HepG2 (cell line): ENCODE data around the gene PRR36. TPM values are rescaled to one million over a fixed set of nuclear protein-coding genes. Genes with fewer than 3 reads are reported as not detected.

ENCODE experiments used
- GABPA ChIP-seq, 2 experiments: IDR thresholded peaks; 2 replicates each; pipeline ENCODE4 v1.6.1; 2011 to 2016; ENCODE audit warnings: low read depth in 2 of 2, low read length in 1 of 2, missing biosample characterization in 1 of 2, missing genetic modification characterization in 1 of 2
- HES4 ChIP-seq: sonication (generic); formaldehyde crosslinking; IDR thresholded peaks from 2 replicates; pipeline ENCODE4 v1.9.0; 2021; ENCODE audit warnings: mild to moderate bottlenecking, missing genetic modification reagents, borderline replicate concordance
- NR2F1 ChIP-seq, 2 experiments: fragments of 450-650 bp in 1 of 2; formaldehyde crosslinking in 1 of 2; IDR thresholded peaks; 2 replicates each; pipeline versions ENCODE4 v1.5.0 to v1.6.1; 2016 to 2020; ENCODE audit warnings: mild to moderate bottlenecking in 1 of 2, missing compliant biosample characterization in 1 of 2, missing genetic modification reagents in 1 of 2, moderate library complexity in 1 of 2
- NR2F6 ChIP-seq, 2 experiments: IDR thresholded peaks; 2 replicates each; pipeline ENCODE4 v1.6.1; 2016; ENCODE audit warnings: antibody characterized with exemption in 1 of 2, mild to moderate bottlenecking in 1 of 2
- POLR2A ChIP-seq, 2 experiments: IDR thresholded peaks; 2 replicates each; pipeline ENCODE4 v1.6.1; 2011; ENCODE audit warnings: low read depth in 2 of 2, low read length in 2 of 2, mild to moderate bottlenecking in 1 of 2, moderate library complexity in 1 of 2; ENCODE audit not compliant: insufficient read depth in 1 of 2
- TCF12 ChIP-seq, 2 experiments: fragments of 450-650 bp in 1 of 2; sonication (generic) in 1 of 2; formaldehyde crosslinking in 1 of 2; IDR thresholded peaks; 2 replicates each; pipeline versions ENCODE4 v1.6.1 to v1.8.0; 2017 to 2022; ENCODE audit warnings: antibody characterized with exemption in 1 of 2, mild to moderate bottlenecking in 1 of 2, missing genetic modification reagents in 1 of 2, moderate library complexity in 1 of 2
- ZNF878 ChIP-seq: sonication (generic); formaldehyde crosslinking; IDR thresholded peaks from 2 replicates; pipeline ENCODE4 v1.8.1; 2023; ENCODE audit warnings: mild to moderate bottlenecking, missing genetic modification reagents, moderate library complexity
- polyA plus RNA-seq, 8 experiments: library from polyadenylated mRNA; depleted of rRNA in 3 of 8; stranded (reverse) in 7 of 8; unstranded in 1 of 8; fragments of >200 nt; fragmentation: Illumina TruSeq in 4 of 8; extraction: Trizol in 4 of 8; gene quantifications; 2 replicates each; pipeline versions ENCODE4 v1.2.1 to v1.2.3, GENCODE V29; 2011 to 2016; ENCODE audit warnings: low read depth in 4 of 8, missing spikeins in 1 of 8, mixed read lengths in 1 of 8; ENCODE audit not compliant: insufficient read depth in 1 of 8
- total RNA-seq, 5 experiments: library from RNA; depleted of rRNA; stranded (reverse); fragments of >200 nt; fragmentation: Illumina TruSeq; extraction: Trizol; gene quantifications; 2 replicates each; pipeline ENCODE4 v1.2.3, GENCODE V29; 2016; ENCODE audit warnings: low read depth in 1 of 5
- TF ChIP-seq, protein P1 (sequence below): sonication (generic); formaldehyde crosslinking; IDR thresholded peaks from one replicate; pipeline ENCODE4 v1.5.1; 2020; ENCODE audit warnings: mild to moderate bottlenecking, missing genetic modification reagents; ENCODE audit errors: not compliant biosample characterization
- TF ChIP-seq, protein P2 (sequence below): sonication (generic); formaldehyde crosslinking; IDR thresholded peaks from 2 replicates; pipeline ENCODE4 v1.5.1; 2020; ENCODE audit warnings: missing genetic modification reagents, mild to moderate bottlenecking, borderline replicate concordance
- TF ChIP-seq, protein P3 (sequence below): sonication (generic); formaldehyde crosslinking; IDR thresholded peaks from 2 replicates; pipeline ENCODE4 v1.5.1; 2020; ENCODE audit warnings: missing genetic modification reagents, mild to moderate bottlenecking, borderline replicate concordance
- TF ChIP-seq, protein P4 (sequence below): sonication (generic); formaldehyde crosslinking; IDR thresholded peaks from 2 replicates; pipeline ENCODE4 v1.5.0; 2020; ENCODE audit warnings: mild to moderate bottlenecking, missing genetic modification reagents, borderline replicate concordance

Gene PRR36
- total and polyA plus RNA-seq, 2 of the 13 experiments (the other 11 are each of a cell fraction or from before 2014, with no cell fraction given), result 0.07 to 0.17 TPM

DNA sequence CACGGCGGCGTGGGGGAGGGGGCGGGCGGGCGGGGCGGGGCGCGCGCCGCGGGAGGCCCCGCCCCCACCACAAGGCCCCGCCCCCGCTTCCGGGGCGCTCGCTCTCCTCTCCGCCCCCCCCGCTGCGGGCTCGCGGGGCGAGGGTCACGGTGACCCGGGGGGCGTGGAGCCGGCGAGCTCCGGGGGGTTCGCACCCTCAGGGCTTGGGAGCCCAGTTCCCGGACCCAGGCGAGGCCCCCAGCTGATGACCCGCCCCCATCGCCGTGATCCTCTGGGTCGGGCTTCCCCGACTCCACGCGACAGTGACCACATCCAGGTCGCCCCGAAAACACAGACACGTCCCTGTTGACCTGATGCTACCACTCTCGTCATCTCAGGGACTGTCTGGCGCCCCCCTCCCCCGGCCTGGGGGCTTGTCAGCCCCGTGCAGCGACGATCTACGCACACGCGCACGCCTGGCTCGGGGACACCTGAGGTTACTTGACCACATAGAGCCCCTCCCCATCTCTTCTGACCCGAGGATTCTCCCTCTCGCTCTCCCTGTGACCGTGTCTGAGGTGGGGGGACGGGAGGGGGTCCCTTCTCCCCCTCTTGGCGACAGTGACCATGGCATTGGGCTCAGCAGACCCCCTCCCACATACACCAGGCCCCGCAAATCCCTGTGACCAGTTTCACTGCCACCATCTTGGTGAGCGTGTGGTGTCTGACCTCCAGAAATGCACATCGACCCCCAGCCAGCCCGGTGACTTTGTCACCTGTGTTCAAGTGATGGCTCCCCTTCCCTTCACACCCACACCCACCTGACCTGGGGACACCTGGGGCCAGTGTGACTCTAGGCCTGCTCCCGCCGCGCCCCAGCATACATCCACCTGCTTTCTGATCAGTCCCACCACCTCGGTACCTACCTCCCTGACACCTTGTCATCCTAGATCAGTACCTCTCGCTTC lies 30.2 kb upstream of the PRR36 start (continued):
- TF ChIP-seq, protein P1, sequence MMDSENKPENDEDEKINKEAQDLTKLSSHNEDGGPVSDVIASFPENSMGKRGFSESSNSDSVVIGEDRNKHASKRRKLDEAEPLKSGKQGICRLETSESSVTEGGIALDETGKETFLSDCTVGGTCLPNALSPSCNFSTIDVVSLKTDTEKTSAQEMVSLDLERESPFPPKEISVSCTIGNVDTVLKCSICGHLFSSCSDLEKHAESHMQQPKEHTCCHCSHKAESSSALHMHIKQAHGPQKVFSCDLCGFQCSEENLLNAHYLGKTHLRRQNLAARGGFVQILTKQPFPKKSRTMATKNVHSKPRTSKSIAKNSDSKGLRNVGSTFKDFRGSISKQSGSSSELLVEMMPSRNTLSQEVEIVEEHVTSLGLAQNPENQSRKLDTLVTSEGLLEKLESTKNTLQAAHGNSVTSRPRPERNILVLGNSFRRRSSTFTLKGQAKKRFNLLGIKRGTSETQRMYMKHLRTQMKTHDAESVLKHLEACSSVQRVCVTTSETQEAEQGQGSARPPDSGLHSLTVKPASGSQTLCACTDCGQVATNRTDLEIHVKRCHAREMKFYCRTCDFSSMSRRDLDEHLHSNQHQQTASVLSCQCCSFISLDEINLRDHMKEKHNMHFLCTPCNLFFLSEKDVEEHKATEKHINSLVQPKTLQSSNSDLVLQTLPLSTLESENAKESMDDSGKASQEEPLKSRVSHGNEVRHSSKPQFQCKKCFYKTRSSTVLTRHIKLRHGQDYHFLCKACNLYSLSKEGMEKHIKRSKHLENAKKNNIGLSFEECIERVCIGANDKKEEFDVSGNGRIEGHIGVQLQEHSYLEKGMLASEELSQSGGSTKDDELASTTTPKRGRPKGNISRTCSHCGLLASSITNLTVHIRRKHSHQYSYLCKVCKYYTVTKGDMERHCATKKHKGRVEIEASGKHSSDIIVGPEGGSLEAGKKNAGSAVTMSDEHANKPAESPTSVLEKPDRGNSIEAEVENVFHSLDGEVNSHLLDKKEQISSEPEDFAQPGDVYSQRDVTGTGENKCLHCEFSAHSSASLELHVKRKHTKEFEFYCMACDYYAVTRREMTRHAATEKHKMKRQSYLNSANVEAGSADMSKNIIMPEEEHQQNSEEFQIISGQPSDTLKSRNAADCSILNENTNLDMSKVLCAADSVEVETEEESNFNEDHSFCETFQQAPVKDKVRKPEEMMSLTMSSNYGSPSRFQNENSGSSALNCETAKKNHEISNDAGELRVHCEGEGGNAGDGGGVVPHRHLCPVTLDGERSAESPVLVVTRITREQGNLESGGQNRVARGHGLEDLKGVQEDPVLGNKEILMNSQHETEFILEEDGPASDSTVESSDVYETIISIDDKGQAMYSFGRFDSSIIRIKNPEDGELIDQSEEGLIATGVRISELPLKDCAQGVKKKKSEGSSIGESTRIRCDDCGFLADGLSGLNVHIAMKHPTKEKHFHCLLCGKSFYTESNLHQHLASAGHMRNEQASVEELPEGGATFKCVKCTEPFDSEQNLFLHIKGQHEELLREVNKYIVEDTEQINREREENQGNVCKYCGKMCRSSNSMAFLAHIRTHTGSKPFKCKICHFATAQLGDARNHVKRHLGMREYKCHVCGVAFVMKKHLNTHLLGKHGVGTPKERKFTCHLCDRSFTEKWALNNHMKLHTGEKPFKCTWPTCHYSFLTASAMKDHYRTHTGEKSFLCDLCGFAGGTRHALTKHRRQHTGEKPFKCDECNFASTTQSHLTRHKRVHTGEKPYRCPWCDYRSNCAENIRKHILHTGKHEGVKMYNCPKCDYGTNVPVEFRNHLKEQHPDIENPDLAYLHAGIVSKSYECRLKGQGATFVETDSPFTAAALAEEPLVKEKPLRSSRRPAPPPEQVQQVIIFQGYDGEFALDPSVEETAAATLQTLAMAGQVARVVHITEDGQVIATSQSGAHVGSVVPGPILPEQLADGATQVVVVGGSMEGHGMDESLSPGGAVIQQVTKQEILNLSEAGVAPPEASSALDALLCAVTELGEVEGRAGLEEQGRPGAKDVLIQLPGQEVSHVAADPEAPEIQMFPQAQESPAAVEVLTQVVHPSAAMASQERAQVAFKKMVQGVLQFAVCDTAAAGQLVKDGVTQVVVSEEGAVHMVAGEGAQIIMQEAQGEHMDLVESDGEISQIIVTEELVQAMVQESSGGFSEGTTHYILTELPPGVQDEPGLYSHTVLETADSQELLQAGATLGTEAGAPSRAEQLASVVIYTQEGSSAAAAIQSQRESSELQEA (CRISPR knock-in tag), result no peak
- TF ChIP-seq NR2F6 (IDR thresholded peaks at IDR 0.05) (no peak), NR2F6 (CRISPR knock-in tag; IDR thresholded peaks at IDR 0.05) (0 out of 2 replicates have a peak, but pooled peaks have one; percentile 23), POLR2A (IDR thresholded peaks at IDR 0.05; ENCODE audit: insufficient read depth in 1 of 2, low read depth in 2 of 2, low read length in 2 of 2) (0 out of 4 replicates have a peak, but pooled peaks have one; percentile 8), NR2F1 (CRISPR knock-in tag; IDR thresholded peaks at IDR 0.05) (peak; percentile 18 to 50; a peak in 1 of 4 replicates), ZNF878 (CRISPR knock-in tag) (no peak), HES4 (CRISPR knock-in tag) (0 out of 2 replicates have a peak, but pooled peaks have one; percentile 13), TCF12 (IDR thresholded peaks at IDR 0.05) (no peak), TCF12 (CRISPR knock-in tag; IDR thresholded peaks at IDR 0.05) (peak; percentile 57; the same call in 1 of the 2 replicates), GABPA (IDR thresholded peaks at IDR 0.05; ENCODE audit: low read depth, low read length) (no peak), GABPA (CRISPR knock-in tag; IDR thresholded peaks at IDR 0.05; ENCODE audit: low read depth) (0 out of 2 replicates have a peak, but pooled peaks have one; percentile 29)
- TF ChIP-seq, protein P2, sequence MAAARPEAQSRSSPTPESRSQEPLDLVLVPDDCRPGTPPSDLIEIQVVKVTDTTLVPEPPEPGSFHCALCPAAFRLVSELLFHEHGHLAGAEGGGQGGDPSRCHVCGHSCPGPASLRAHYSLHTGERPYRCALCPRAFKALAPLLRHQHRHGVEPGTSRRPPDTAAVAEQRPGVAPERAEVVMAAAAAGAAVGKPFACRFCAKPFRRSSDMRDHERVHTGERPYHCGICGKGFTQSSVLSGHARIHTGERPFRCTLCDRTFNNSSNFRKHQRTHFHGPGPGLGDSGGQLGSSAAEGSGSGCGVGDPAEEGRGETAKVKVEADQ (CRISPR knock-in tag), result 0 out of 2 replicates have a peak, but pooled peaks have one; percentile 20
- TF ChIP-seq, protein P3, sequence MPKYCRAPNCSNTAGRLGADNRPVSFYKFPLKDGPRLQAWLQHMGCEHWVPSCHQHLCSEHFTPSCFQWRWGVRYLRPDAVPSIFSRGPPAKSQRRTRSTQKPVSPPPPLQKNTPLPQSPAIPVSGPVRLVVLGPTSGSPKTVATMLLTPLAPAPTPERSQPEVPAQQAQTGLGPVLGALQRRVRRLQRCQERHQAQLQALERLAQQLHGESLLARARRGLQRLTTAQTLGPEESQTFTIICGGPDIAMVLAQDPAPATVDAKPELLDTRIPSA (CRISPR knock-in tag), result 0 out of 2 replicates have a peak, but pooled peaks have one; percentile 72
- TF ChIP-seq, protein P4, sequence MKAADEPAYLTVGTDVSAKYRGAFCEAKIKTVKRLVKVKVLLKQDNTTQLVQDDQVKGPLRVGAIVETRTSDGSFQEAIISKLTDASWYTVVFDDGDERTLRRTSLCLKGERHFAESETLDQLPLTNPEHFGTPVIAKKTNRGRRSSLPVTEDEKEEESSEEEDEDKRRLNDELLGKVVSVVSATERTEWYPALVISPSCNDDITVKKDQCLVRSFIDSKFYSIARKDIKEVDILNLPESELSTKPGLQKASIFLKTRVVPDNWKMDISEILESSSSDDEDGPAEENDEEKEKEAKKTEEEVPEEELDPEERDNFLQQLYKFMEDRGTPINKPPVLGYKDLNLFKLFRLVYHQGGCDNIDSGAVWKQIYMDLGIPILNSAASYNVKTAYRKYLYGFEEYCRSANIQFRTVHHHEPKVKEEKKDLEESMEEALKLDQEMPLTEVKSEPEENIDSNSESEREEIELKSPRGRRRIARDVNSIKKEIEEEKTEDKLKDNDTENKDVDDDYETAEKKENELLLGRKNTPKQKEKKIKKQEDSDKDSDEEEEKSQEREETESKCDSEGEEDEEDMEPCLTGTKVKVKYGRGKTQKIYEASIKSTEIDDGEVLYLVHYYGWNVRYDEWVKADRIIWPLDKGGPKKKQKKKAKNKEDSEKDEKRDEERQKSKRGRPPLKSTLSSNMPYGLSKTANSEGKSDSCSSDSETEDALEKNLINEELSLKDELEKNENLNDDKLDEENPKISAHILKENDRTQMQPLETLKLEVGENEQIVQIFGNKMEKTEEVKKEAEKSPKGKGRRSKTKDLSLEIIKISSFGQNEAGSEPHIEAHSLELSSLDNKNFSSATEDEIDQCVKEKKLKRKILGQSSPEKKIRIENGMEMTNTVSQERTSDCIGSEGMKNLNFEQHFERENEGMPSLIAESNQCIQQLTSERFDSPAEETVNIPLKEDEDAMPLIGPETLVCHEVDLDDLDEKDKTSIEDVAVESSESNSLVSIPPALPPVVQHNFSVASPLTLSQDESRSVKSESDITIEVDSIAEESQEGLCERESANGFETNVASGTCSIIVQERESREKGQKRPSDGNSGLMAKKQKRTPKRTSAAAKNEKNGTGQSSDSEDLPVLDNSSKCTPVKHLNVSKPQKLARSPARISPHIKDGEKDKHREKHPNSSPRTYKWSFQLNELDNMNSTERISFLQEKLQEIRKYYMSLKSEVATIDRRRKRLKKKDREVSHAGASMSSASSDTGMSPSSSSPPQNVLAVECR, result peak; percentile 45; the same call in 1 of the 2 replicates
